Subcutaneous adipose tissue (tissue), 4 donors: ENCODE results near the gene MAP2K5. TPM values are rescaled to one million over a fixed set of nuclear protein-coding genes. Genes with fewer than 3 reads are reported as not detected.

ENCODE experiments used
- CTCF ChIP-seq: fragments of 450-650 bp; IDR thresholded peaks from one replicate; pipeline ENCODE4 v1.5.1; 2016; ENCODE audit warnings: low read depth, mild to moderate bottlenecking, control low read depth, antibody characterized with exemption, moderate library complexity
- total RNA-seq, 4 donors: library from RNA; depleted of rRNA; stranded (reverse); fragments of >200 nt; gene quantifications; one replicate each; pipeline ENCODE4 v1.1.0, GENCODE V29; 2016

MAP2K5 gene
- total RNA-seq, 4 donors from 2014 or later = 20.7 to 23.4 (median 22.3) TPM

GRCh38 chr15:67570875-67571647 lies 28.6 kb downstream of the MAP2K5 start:
- TF ChIP-seq CTCF = no peak

GRCh38 chr15:67571648-67572415 lies 29.3 kb downstream of the MAP2K5 start:
- no peak for TF ChIP-seq CTCF

- TF ChIP-seq CTCF = no peak
Measured at GRCh38 chr15:67573194-67573593, 30.7 kb downstream of the MAP2K5 start.

- no peak for TF ChIP-seq CTCF
Measured at GRCh38 chr15:67575039-67575502, 32.6 kb downstream of the MAP2K5 start.

- no peak for TF ChIP-seq CTCF
Measured at GRCh38 chr15:67578020-67578600, 35.6 kb downstream of the MAP2K5 start.

- no peak for TF ChIP-seq CTCF
Measured at GRCh38 chr15:67579164-67579563, 36.7 kb downstream of the MAP2K5 start.

- no peak for TF ChIP-seq CTCF
Measured at GRCh38 chr15:67579967-67580366, 37.5 kb downstream of the MAP2K5 start.
